ENCODE results near the gene GRIK5. TPM values are rescaled to one million over a fixed set of nuclear protein-coding genes. Genes with fewer than 3 reads are reported as not detected.

GRIK5 gene
- total RNA-seq, 4 donors from 2014 or later = 1.6 to 13.1 (median 3.6) TPM

DNA sequence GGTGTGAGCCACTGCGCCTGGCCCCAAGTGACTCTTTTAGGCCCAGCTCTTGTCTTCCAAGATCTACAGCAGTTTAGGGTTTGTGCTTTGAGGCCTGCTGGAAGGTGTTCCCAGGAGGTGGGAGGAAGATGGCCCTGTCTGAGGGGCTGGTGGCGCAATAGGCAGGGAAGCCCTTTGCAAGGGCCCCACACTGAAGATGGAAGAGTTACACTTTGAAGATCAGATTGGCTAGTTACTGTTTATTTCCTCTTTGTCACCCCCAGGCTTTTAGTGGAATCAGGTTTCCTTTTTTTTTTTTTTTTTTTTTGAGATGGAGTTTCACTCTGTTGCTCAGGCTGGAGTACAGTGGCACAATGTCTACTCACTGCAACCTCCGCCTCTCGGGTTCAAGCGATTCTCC is 109.0 kb downstream of the GRIK5 start:
- Histone ChIP-seq H3K27ac (no peak overlapping the region), H3K36me3 (no peaks in the 10 kb centered on the region), H3K4me1 (peaks cover 10 to 28% (median 13%) of the 10 kb centered on the region in 4 donors), H3K4me3 (no peak overlapping the region), H3K27me3 (no peaks in the 10 kb centered on the region), H3K9me3 (no peaks in the 10 kb centered on the region)
- in situ Hi-C loops (cut with MboI; ENCODE audit: low pct_ligation_motif_present in 1 of 4, low pct_unique_long_range_greater_than_20kb in 1 of 4, low sequenced_read_pairs in 3 of 4) = no loop called here
- no peak for DNase-seq
- TF ChIP-seq EP300 (IDR thresholded peaks at IDR 0.05; ENCODE audit: low read depth) (no peak), POLR2A (IDR thresholded peaks at IDR 0.05) (no peak), POLR2AphosphoS5 (IDR thresholded peaks at IDR 0.05) (no peak)
- TF ChIP-seq, protein P1, sequence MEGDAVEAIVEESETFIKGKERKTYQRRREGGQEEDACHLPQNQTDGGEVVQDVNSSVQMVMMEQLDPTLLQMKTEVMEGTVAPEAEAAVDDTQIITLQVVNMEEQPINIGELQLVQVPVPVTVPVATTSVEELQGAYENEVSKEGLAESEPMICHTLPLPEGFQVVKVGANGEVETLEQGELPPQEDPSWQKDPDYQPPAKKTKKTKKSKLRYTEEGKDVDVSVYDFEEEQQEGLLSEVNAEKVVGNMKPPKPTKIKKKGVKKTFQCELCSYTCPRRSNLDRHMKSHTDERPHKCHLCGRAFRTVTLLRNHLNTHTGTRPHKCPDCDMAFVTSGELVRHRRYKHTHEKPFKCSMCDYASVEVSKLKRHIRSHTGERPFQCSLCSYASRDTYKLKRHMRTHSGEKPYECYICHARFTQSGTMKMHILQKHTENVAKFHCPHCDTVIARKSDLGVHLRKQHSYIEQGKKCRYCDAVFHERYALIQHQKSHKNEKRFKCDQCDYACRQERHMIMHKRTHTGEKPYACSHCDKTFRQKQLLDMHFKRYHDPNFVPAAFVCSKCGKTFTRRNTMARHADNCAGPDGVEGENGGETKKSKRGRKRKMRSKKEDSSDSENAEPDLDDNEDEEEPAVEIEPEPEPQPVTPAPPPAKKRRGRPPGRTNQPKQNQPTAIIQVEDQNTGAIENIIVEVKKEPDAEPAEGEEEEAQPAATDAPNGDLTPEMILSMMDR (IDR thresholded peaks at IDR 0.05) = no peak
- 89 to 90% methylated on average over 1 to 5 of the region's 5 CpGs for WGBS, 2 donors (ENCODE audit: low coverage in 1 of 2)
- intact Hi-C loops (cut with DNase I; ENCODE audit: low total_unique reads) = no loop called here

DNA sequence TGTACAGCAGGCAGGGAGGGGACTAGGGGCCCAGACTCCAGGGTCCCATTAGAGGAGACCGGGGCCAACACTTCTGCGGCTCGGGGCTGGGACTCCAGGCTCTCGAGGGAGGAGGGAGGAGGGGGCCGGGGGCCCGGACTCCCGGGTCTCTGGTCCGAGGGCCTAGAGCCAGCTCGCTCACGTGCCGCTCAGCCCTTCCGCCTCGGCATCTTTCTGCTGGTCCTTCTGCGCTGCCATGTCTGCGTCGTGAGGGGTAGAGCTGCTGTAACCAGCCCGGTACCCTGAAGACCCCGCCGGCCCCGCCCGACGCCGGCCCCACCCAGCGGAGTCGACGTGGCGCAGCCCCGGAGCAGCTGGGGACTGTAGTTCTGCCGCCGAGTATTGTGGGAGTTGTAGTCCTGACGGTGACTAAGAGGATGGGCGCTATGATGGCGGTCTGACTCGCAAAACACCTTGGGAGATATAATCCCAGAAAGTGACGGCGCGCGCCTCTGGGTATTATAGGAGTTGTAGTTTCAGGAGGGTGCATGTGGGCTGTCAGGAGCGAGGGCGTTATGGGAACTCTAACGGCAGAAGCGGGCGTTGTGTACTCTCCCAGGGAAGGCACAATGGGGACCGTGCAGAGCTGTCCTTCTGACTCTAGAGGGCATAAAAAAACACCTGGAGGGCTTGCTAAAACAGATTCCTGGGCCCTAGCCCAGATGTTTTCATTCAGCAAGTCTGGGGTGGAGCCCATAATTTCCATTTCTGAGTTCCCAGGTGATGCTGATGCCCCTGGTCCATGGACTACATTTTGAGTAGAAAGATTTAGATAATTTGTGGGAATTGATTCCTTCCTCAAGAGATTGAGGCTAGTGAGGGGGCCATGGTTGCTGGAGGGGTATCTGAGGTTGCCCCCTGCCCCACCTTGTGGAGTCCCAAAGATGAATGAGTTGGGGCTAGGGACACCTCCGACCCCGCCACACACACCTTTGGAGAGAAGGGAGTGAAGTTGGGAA is 110.7 kb downstream of the GRIK5 start, which contains the start of gene RABAC1:
RABAC1 (minus strand) TSS at position 266 of the 998 bp plus-strand sequence; CDS start at position 237, 29 bp downstream.
- H3K36me3 ChIP-seq = no peaks in the 10 kb centered on the region
- no peaks in the 10 kb centered on the region for H3K27me3 ChIP-seq
- peaks cover 10 to 31% (median 15%) of the 10 kb centered on the region in 4 donors for H3K4me1 ChIP-seq
- in situ Hi-C loops (cut with MboI; ENCODE audit: low pct_ligation_motif_present in 1 of 4, low pct_unique_long_range_greater_than_20kb in 1 of 4, low sequenced_read_pairs in 3 of 4) (loop anchor here in 1 of 4 donors (10.0 kb wide), 1 partner anchor 85 kb away; the partner anchor contains the start of gene CD79A), intact Hi-C loops (cut with DNase I; ENCODE audit: low total_unique reads) (loop anchor here (5.0 kb wide), 1 partner anchor 87 kb away; no protein-coding TSS in a partner anchor)
- peak within 1 kb of the TSS; percentile 87 to 96 (median 94) for H3K4me3 ChIP-seq
- peak; percentile 93 for DNase-seq
- H3K27ac ChIP-seq = peak within 1 kb of the TSS; percentile 95 to 97 (median 97)
- TF ChIP-seq EP300 (IDR thresholded peaks at IDR 0.05; ENCODE audit: low read depth) (no peak), POLR2A (IDR thresholded peaks at IDR 0.05) (no peak), POLR2AphosphoS5 (IDR thresholded peaks at IDR 0.05) (peak; percentile 56 to 83 (median 67))
- TF ChIP-seq, protein P1 (IDR thresholded peaks at IDR 0.05) = peak in 2 of 5 experiments; percentile 29 to 37
- 8 to 100% methylated on average over 2 to 22 of the region's 46 CpGs for WGBS, 2 donors (ENCODE audit: low coverage in 1 of 2)
- no peaks in the 10 kb centered on the region for H3K9me3 ChIP-seq

DNA sequence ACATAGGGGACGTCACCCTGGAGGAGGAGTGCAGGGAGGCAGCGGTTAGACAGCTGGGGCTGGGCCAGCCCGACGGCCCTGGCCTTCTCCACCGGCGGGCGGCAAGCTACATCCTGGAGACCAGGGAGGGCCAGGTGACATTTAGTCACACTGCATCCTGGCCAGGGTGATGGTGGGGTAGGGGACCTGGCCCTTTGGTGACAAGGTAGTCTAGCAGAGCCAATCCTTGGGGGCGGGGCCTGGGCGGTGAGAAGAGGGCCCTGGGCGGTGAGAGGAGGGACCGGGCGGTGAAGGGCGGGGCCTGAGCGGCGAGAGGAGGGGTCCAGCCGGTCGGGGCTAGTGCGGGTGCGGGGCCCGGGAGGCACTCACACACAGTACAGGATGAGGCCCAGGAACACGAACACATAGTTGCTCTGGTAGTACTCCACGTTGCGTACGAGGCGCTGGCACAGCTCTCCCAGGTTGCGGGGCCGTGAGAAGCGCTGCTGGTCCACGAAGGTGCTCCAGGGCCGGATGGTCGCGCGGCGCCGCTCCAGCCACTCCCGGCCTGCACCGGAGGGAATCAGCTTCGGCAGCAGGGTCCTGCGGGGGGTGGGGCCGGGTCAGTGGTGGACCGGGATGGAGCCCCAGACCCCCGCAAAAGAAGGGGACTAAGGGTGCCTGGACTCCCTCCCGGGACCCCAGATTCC is 111.5 kb downstream of the GRIK5 start:
- H3K4me1 ChIP-seq = peaks cover 10 to 31% (median 15%) of the 10 kb centered on the region in 4 donors

More for the DNA sequence above, 111.5 kb downstream of the GRIK5 start:
- 1% methylated on average over 15 to 36 of the region's 43 CpGs for WGBS, 2 donors (ENCODE audit: low coverage in 1 of 2)
- in situ Hi-C loops (cut with MboI; ENCODE audit: low pct_ligation_motif_present in 1 of 4, low pct_unique_long_range_greater_than_20kb in 1 of 4, low sequenced_read_pairs in 3 of 4) = loop anchor here in 1 of 4 donors (10.0 kb wide), 1 partner anchor 84 kb away; the partner anchor contains the start of gene CD79A
- H3K27ac ChIP-seq = peak overlapping the region; percentile 95 to 97 (median 97)
- H3K36me3 ChIP-seq = no peaks in the 10 kb centered on the region
- peak overlapping the region; percentile 87 to 96 (median 94) for H3K4me3 ChIP-seq
- peak; percentile 76 for TF ChIP-seq POLR2A (IDR thresholded peaks at IDR 0.05)
- TF ChIP-seq, protein P1 (IDR thresholded peaks at IDR 0.05) = no peak
- peak; percentile 79 to 83 (median 79) for TF ChIP-seq POLR2AphosphoS5 (IDR thresholded peaks at IDR 0.05)
- no peak for TF ChIP-seq EP300 (IDR thresholded peaks at IDR 0.05; ENCODE audit: low read depth)
- H3K27me3 ChIP-seq = no peaks in the 10 kb centered on the region
- no peaks in the 10 kb centered on the region for H3K9me3 ChIP-seq
- intact Hi-C loops (cut with DNase I; ENCODE audit: low total_unique reads) = loop anchor here (5.0 kb wide), 1 partner anchor 86 kb away; no protein-coding TSS in a partner anchor
- DNase-seq = peak; percentile 96
